ENCODE data around the gene SLC66A2.

- TF ChIP-seq, protein P1, sequence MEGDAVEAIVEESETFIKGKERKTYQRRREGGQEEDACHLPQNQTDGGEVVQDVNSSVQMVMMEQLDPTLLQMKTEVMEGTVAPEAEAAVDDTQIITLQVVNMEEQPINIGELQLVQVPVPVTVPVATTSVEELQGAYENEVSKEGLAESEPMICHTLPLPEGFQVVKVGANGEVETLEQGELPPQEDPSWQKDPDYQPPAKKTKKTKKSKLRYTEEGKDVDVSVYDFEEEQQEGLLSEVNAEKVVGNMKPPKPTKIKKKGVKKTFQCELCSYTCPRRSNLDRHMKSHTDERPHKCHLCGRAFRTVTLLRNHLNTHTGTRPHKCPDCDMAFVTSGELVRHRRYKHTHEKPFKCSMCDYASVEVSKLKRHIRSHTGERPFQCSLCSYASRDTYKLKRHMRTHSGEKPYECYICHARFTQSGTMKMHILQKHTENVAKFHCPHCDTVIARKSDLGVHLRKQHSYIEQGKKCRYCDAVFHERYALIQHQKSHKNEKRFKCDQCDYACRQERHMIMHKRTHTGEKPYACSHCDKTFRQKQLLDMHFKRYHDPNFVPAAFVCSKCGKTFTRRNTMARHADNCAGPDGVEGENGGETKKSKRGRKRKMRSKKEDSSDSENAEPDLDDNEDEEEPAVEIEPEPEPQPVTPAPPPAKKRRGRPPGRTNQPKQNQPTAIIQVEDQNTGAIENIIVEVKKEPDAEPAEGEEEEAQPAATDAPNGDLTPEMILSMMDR (IDR thresholded peaks at IDR 0.05; ENCODE audit: insufficient read depth, low read length), result no peak
- TF ChIP-seq, protein P2, sequence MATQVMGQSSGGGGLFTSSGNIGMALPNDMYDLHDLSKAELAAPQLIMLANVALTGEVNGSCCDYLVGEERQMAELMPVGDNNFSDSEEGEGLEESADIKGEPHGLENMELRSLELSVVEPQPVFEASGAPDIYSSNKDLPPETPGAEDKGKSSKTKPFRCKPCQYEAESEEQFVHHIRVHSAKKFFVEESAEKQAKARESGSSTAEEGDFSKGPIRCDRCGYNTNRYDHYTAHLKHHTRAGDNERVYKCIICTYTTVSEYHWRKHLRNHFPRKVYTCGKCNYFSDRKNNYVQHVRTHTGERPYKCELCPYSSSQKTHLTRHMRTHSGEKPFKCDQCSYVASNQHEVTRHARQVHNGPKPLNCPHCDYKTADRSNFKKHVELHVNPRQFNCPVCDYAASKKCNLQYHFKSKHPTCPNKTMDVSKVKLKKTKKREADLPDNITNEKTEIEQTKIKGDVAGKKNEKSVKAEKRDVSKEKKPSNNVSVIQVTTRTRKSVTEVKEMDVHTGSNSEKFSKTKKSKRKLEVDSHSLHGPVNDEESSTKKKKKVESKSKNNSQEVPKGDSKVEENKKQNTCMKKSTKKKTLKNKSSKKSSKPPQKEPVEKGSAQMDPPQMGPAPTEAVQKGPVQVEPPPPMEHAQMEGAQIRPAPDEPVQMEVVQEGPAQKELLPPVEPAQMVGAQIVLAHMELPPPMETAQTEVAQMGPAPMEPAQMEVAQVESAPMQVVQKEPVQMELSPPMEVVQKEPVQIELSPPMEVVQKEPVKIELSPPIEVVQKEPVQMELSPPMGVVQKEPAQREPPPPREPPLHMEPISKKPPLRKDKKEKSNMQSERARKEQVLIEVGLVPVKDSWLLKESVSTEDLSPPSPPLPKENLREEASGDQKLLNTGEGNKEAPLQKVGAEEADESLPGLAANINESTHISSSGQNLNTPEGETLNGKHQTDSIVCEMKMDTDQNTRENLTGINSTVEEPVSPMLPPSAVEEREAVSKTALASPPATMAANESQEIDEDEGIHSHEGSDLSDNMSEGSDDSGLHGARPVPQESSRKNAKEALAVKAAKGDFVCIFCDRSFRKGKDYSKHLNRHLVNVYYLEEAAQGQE (IDR thresholded peaks at IDR 0.05; ENCODE audit: insufficient replicate concordance, low read depth), result no peak
These were observed 89.8 kb downstream of the SLC66A2 start for GRCh38 chr18:79861687-79862086.
